H9 (cell line): ENCODE data around the gene GRIP1. TPM values are rescaled to one million over a fixed set of nuclear protein-coding genes. Genes with fewer than 3 reads are reported as not detected.

ENCODE experiments used
- DNase-seq: peaks from one replicate; pipeline ENCODE4 v3.0.0-alpha.2; 2017
- H2AFZ ChIP-seq: one replicate; pipeline ENCODE4 v1.6.1; 2013; ENCODE audit warnings: mild to moderate bottlenecking, low read length, control low read depth, moderate library complexity
- H2AK5ac ChIP-seq: 2 replicates; pipeline ENCODE4 v1.6.1; 2013; ENCODE audit warnings: low read length, control low read depth, mixed read lengths; ENCODE audit not compliant: insufficient read length
- H2BK120ac ChIP-seq: one replicate; pipeline ENCODE4 v1.6.1; 2013; ENCODE audit warnings: low read depth, mild to moderate bottlenecking, low read length, control low read depth, inconsistent platforms; ENCODE audit not compliant: poor library complexity, severe bottlenecking
- H2BK12ac ChIP-seq: 2 replicates; pipeline ENCODE4 v1.6.1; 2013; ENCODE audit warnings: low read length, control low read depth, mixed read lengths, low read depth; ENCODE audit not compliant: insufficient read length
- H2BK15ac ChIP-seq: 2 replicates; pipeline ENCODE4 v1.6.1; 2013; ENCODE audit warnings: low read depth, low read length, control low read depth
- H2BK20ac ChIP-seq: one replicate; pipeline ENCODE4 v1.6.1; 2013; ENCODE audit warnings: low read depth, mild to moderate bottlenecking, low read length, control low read depth, inconsistent platforms; ENCODE audit not compliant: poor library complexity, severe bottlenecking
- H2BK5ac ChIP-seq: 2 replicates; pipeline ENCODE4 v1.6.1; 2013; ENCODE audit warnings: low read length, control low read depth, mixed read lengths; ENCODE audit not compliant: insufficient read length
- H3K14ac ChIP-seq: 2 replicates; pipeline ENCODE4 v1.6.1; 2013; ENCODE audit warnings: low read length, control low read depth; ENCODE audit not compliant: insufficient read depth
- H3K18ac ChIP-seq: 2 replicates; pipeline ENCODE4 v1.6.1; 2013; ENCODE audit warnings: low read depth, mild to moderate bottlenecking, mixed read lengths, low read length, control low read depth; ENCODE audit not compliant: insufficient read length
- H3K23ac ChIP-seq: 2 replicates; pipeline ENCODE4 v1.6.1; 2013; ENCODE audit warnings: low read length, control low read depth, mixed read lengths, low read depth; ENCODE audit not compliant: insufficient read length
- H3K23me2 ChIP-seq: 2 replicates; pipeline ENCODE4 v1.6.1; 2013; ENCODE audit warnings: low read depth, mild to moderate bottlenecking, mixed read lengths, low read length, control low read depth; ENCODE audit not compliant: insufficient read length, poor library complexity, severe bottlenecking
- H3K27ac ChIP-seq: 2 replicates; pipeline ENCODE4 v1.5.1; 2013; ENCODE audit warnings: low read length, control low read depth, mixed read lengths, low read depth; ENCODE audit not compliant: insufficient read length
- H3K27me3 ChIP-seq: 2 replicates; pipeline ENCODE4 v1.6.1; 2013; ENCODE audit warnings: low read length, control low read depth, inconsistent platforms; ENCODE audit not compliant: insufficient read depth
- H3K4ac ChIP-seq: 2 replicates; pipeline ENCODE4 v1.6.1; 2013; ENCODE audit warnings: low read depth, mild to moderate bottlenecking, control low read depth, inconsistent platforms, low read length, moderate library complexity
- H3K4me1 ChIP-seq: 2 replicates; pipeline ENCODE4 v1.6.1; 2013; ENCODE audit warnings: low read length, control low read depth, inconsistent platforms; ENCODE audit not compliant: insufficient read depth
- H3K4me2 ChIP-seq: 2 replicates; pipeline ENCODE4 v1.6.1; 2013; ENCODE audit warnings: low read length, control low read depth, mixed read lengths; ENCODE audit not compliant: insufficient read length, insufficient read depth
- H3K56ac ChIP-seq: 2 replicates; pipeline ENCODE4 v1.6.1; 2013; ENCODE audit warnings: low read depth, mild to moderate bottlenecking, mixed read lengths, low read length, control low read depth; ENCODE audit not compliant: insufficient read length
- H3K79me1 ChIP-seq: 2 replicates; pipeline ENCODE4 v1.6.1; 2013; ENCODE audit warnings: low read depth, mild to moderate bottlenecking, moderate library complexity, low read length, control low read depth, inconsistent platforms; ENCODE audit not compliant: insufficient read depth, poor library complexity, severe bottlenecking
- H3K79me2 ChIP-seq: 2 replicates; pipeline ENCODE4 v1.6.1; 2013; ENCODE audit warnings: low read length, control low read depth, inconsistent platforms; ENCODE audit not compliant: insufficient read depth
- H3K9ac ChIP-seq: 2 replicates; pipeline ENCODE4 v1.6.1; 2013; ENCODE audit warnings: low read length, control low read depth, mixed read lengths; ENCODE audit not compliant: insufficient read length; ENCODE audit errors: extremely low read depth
- H3K9me3 ChIP-seq: one replicate; pipeline ENCODE4 v1.6.1; 2013; ENCODE audit warnings: low read depth, low read length, inconsistent platforms; ENCODE audit not compliant: control insufficient read depth
- H3T11ph ChIP-seq: one replicate; pipeline ENCODE4 v1.6.1; 2013; ENCODE audit warnings: mild to moderate bottlenecking, low read length, control low read depth, inconsistent platforms
- H4K20me1 ChIP-seq: one replicate; pipeline ENCODE4 v1.6.1; 2013; ENCODE audit not compliant: control insufficient read depth, insufficient read length, insufficient read depth
- H4K5ac ChIP-seq: 2 replicates; pipeline ENCODE4 v1.6.1; 2013; ENCODE audit warnings: low read depth, mild to moderate bottlenecking, mixed read lengths, low read length, control low read depth; ENCODE audit not compliant: insufficient read length
- H4K8ac ChIP-seq: replicated peaks from 2 replicates; pipeline ENCODE4 v1.6.1; 2013; ENCODE audit warnings: low read length, control low read depth, mixed read lengths, low read depth; ENCODE audit not compliant: insufficient read length
- H4K91ac ChIP-seq: 2 replicates; pipeline ENCODE4 v1.6.1; 2013; ENCODE audit warnings: low read depth, mild to moderate bottlenecking, moderate library complexity, mixed read lengths, low read length, control low read depth; ENCODE audit not compliant: insufficient read length
- H3K27ac Mint-ChIP-seq, 3 experiments: 2 replicates in 2 of 3; 3 replicates in 1 of 3; pipeline ENCODE4 v1.8.0; 2020 to 2021; ENCODE audit warnings: mixed read lengths in 3 of 3, mild to moderate bottlenecking in 1 of 3, moderate library complexity in 1 of 3
- H3K27me3 Mint-ChIP-seq: 2 replicates; pipeline ENCODE4 v1.8.0; 2021; ENCODE audit warnings: low read depth, mild to moderate bottlenecking, moderate library complexity, mixed read lengths
- H3K36me3 Mint-ChIP-seq, 3 experiments: 2 replicates in 2 of 3; 3 replicates in 1 of 3; pipeline ENCODE4 v1.8.0; 2020 to 2021; ENCODE audit warnings: low read depth in 3 of 3, mixed read lengths in 3 of 3; ENCODE audit not compliant: insufficient read depth in 1 of 3
- H3K4me1 Mint-ChIP-seq, 2 experiments: 2 replicates each; pipeline ENCODE4 v1.8.0; 2020; ENCODE audit warnings: mixed read lengths in 2 of 2
- H3K4me3 Mint-ChIP-seq, 2 experiments: 2 replicates in 1 of 2; 3 replicates in 1 of 2; pipeline ENCODE4 v1.8.0; 2020 to 2021; ENCODE audit warnings: mild to moderate bottlenecking in 2 of 2, mixed read lengths in 2 of 2, moderate library complexity in 1 of 2
- H3K9me3 Mint-ChIP-seq, 2 experiments: 2 replicates in 1 of 2; 3 replicates in 1 of 2; pipeline ENCODE4 v1.8.0; 2020; ENCODE audit warnings: mild to moderate bottlenecking in 2 of 2, mixed read lengths in 2 of 2, moderate library complexity in 1 of 2
- WGBS: extraction: QIAGEN DNeasy Blood & Tissue Kit; methylation state at CpG from one replicate; pipeline ENCODE4 v1.1.7; 2013; ENCODE audit warnings: missing lambda C conversion rate, low lambda C conversion rate, mixed read lengths; ENCODE audit not compliant: insufficient read length; ENCODE audit errors: extremely low coverage; 5-methylcytosine and 5-hydroxymethylcytosine counted together
- total RNA-seq: library from RNA; stranded (reverse); gene quantifications from 2 replicates; pipeline ENCODE4 v1.2.1, GENCODE V29; 2021
- TF ChIP-seq, protein P1 (sequence below): fragments of 200-600 bp; sonication (generic); conservative IDR thresholded peaks from 3 replicates; pipeline ENCODE4 v1.8.0; 2021; ENCODE audit warnings: antibody characterized with exemption, mild to moderate bottlenecking

Gene GRIP1
- total RNA-seq, 1 experiment from 2014 or later: 19.5 TPM

DNA sequence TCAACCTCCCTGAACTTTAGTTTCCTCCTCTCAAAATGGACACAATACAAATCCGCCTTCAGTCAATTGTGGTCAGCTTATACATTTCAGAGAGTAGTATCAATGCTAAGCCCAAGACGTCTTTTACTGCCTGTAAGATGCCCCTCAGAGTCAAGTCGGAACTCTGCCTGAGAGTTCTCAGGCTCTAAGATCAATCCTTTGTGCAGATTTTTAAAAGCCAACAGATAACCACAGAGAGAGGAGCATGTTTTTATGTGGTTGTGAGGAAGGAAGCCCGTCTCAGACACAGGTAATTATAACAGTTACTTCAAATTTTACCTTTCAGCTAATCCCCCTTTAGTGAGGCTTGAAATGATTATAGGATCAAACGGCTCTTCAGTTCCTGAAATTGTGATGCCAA lies 285.0 kb downstream of the GRIP1 start:
- Mint-ChIP-seq H3K4me3 (no peak overlapping the region), H3K9me3 (no peaks in the 10 kb centered on the region)
- no peak overlapping the region for H4K91ac ChIP-seq

More for the DNA sequence above, 285.0 kb downstream of the GRIP1 start:
- no peaks in the 10 kb centered on the region for H3K27me3 Mint-ChIP-seq
- H2AK5ac ChIP-seq: no peak overlapping the region
- H3K4ac ChIP-seq: no peak overlapping the region
- TF ChIP-seq, protein P1, sequence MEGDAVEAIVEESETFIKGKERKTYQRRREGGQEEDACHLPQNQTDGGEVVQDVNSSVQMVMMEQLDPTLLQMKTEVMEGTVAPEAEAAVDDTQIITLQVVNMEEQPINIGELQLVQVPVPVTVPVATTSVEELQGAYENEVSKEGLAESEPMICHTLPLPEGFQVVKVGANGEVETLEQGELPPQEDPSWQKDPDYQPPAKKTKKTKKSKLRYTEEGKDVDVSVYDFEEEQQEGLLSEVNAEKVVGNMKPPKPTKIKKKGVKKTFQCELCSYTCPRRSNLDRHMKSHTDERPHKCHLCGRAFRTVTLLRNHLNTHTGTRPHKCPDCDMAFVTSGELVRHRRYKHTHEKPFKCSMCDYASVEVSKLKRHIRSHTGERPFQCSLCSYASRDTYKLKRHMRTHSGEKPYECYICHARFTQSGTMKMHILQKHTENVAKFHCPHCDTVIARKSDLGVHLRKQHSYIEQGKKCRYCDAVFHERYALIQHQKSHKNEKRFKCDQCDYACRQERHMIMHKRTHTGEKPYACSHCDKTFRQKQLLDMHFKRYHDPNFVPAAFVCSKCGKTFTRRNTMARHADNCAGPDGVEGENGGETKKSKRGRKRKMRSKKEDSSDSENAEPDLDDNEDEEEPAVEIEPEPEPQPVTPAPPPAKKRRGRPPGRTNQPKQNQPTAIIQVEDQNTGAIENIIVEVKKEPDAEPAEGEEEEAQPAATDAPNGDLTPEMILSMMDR: no peak
- H3K79me1 ChIP-seq: no peaks in the 10 kb centered on the region
- no peak overlapping the region for H4K8ac ChIP-seq
- no peak for DNase-seq
- no peaks in the 10 kb centered on the region for H3K79me2 ChIP-seq
- peaks cover 3 to 5% of the 10 kb centered on the region in 2 experiments; a peak in 1 of 4 replicates for H3K4me1 Mint-ChIP-seq
- no peaks in the 10 kb centered on the region for H4K20me1 ChIP-seq
- no peak overlapping the region for H2BK5ac ChIP-seq
- H4K5ac ChIP-seq: no peak overlapping the region
- H3K27ac ChIP-seq: no peak overlapping the region
- WGBS: no CpG with 5 or more reads among the region's 5 CpGs
- no peaks in the 10 kb centered on the region for H3K9me3 ChIP-seq
- no peak overlapping the region for H2BK12ac ChIP-seq
- H3K4me1 ChIP-seq: no peaks in the 10 kb centered on the region
- no peaks in the 10 kb centered on the region for H3K27me3 ChIP-seq
- no peaks in the 10 kb centered on the region; a peak in 1 of 7 replicates for H3K36me3 Mint-ChIP-seq
- no peak overlapping the region for H3K23ac ChIP-seq
- no peak overlapping the region for H2BK15ac ChIP-seq
- H3T11ph ChIP-seq: no peak overlapping the region
- H2AFZ ChIP-seq: no peak overlapping the region
- no peaks in the 10 kb centered on the region for H3K23me2 ChIP-seq
- no peak overlapping the region for H2BK120ac ChIP-seq
- no peak overlapping the region for H3K14ac ChIP-seq
- H3K18ac ChIP-seq: no peak overlapping the region
- no peak overlapping the region for H3K56ac ChIP-seq
- H2BK20ac ChIP-seq: no peak overlapping the region
- no peak overlapping the region for H3K9ac ChIP-seq
- no peak overlapping the region for H3K4me2 ChIP-seq
- no peak overlapping the region for H3K27ac Mint-ChIP-seq
